K562 (cell line): Measurements from ENCODE around the gene CENPP. TPM values are rescaled to one million over a fixed set of nuclear protein-coding genes. Genes with fewer than 3 reads are reported as not detected.

Experiments used
- CLOCK ChIP-seq: fragments of 250-450 bp; sonication (Bioruptor Pico); IDR thresholded peaks from 2 replicates; pipeline ENCODE4 v1.4.0; 2020; ENCODE audit warnings: mild to moderate bottlenecking, moderate library complexity, borderline replicate concordance
- MXI1 ChIP-seq: IDR thresholded peaks from 2 replicates; pipeline ENCODE4 v1.6.1; 2011; ENCODE audit warnings: low read depth, mild to moderate bottlenecking, improper control_type of control experiment, low read length
- NR2C2 ChIP-seq, 2 experiments: fragments of 200-800 bp in 1 of 2; sonication (Bioruptor generic) in 1 of 2; sonication (generic) in 1 of 2; formaldehyde crosslinking in 1 of 2; IDR thresholded peaks; 2 replicates each; pipeline versions ENCODE4 v1.6.1 to v1.8.0; 2016 to 2022; ENCODE audit warnings: mild to moderate bottlenecking in 1 of 2, missing compliant biosample characterization in 1 of 2, missing genetic modification characterization in 1 of 2, missing genetic modification reagents in 1 of 2
- POLR2AphosphoS2 ChIP-seq: IDR thresholded peaks from 2 replicates; pipeline ENCODE4 v1.6.1; 2012; ENCODE audit warnings: low read length, improper control_type of control experiment
- RHOXF2B ChIP-seq: fragments of 250-450 bp; sonication (Bioruptor Pico); conservative IDR thresholded peaks from 2 replicates; pipeline ENCODE4 v1.5.1; 2021
- SIRT6 ChIP-seq: IDR thresholded peaks from one replicate; pipeline ENCODE4 v1.6.1; 2012; ENCODE audit warnings: low read depth, mild to moderate bottlenecking, control low read depth, inconsistent platforms, low read length, moderate library complexity
- SMARCC2 ChIP-seq: fragments of 450-650 bp; IDR thresholded peaks from 2 replicates; pipeline ENCODE4 v1.6.1; 2017; ENCODE audit warnings: antibody characterized with exemption, moderate library complexity, mild to moderate bottlenecking, low read depth
- YBX1 ChIP-seq: fragments of 450-650 bp; IDR thresholded peaks from 2 replicates; pipeline ENCODE4 v1.7.1; 2016; ENCODE audit warnings: mild to moderate bottlenecking
- ZNF583 ChIP-seq: fragments of 250-450 bp; sonication (Bioruptor Pico); IDR thresholded peaks from 2 replicates; pipeline ENCODE4 v1.4.0; 2020
- polyA plus RNA-seq, 8 experiments: library from polyadenylated mRNA; depleted of rRNA in 4 of 8; stranded (reverse) in 5 of 8; unstranded in 3 of 8; fragments of >200 nt; fragmentation: Nextera tagmentation in 2 of 8; fragmentation: Illumina TruSeq in 1 of 8; extraction: Ambion mirVana in 2 of 8; extraction: Trizol in 1 of 8; gene quantifications; 2 replicates each; pipeline versions ENCODE4 v1.2.1 to v1.2.3, GENCODE V29; 2011 to 2014; ENCODE audit warnings: inconsistent platforms in 1 of 8, missing spikeins in 1 of 8
- total RNA-seq, 7 experiments: library from RNA; depleted of rRNA in 6 of 7; stranded (reverse); fragments of >200 nt in 6 of 7; fragmentation: Illumina TruSeq in 2 of 7; extraction: Trizol in 2 of 7; gene quantifications; 2 replicates each; pipeline versions ENCODE4 v1.2.1 to v1.2.3, GENCODE V29; 2011 to 2021; ENCODE audit warnings: low replicate concordance in 1 of 7
- TF ChIP-seq, protein P1 (sequence below): fragments of 250-450 bp; sonication (Bioruptor Pico); IDR thresholded peaks from 2 replicates; pipeline ENCODE4 v1.8.0; 2021; ENCODE audit warnings: moderate library complexity, mild to moderate bottlenecking, inconsistent platforms
- TF ChIP-seq, protein P2 (sequence below): fragments of 250-450 bp; sonication (Bioruptor Pico); IDR thresholded peaks from 2 replicates; pipeline ENCODE4 v1.5.1; 2021; ENCODE audit warnings: mild to moderate bottlenecking
- TF ChIP-seq, protein P3 (sequence below): fragments of 250-450 bp; sonication (Bioruptor Pico); IDR thresholded peaks from 2 replicates; pipeline ENCODE4 v1.4.0; 2020; ENCODE audit warnings: borderline replicate concordance

The CENPP gene
- total and polyA plus RNA-seq, 9 of the 15 experiments (the other 6 are each of a cell fraction or from before 2014, with no cell fraction given): 8.0 to 28.5 (median 17.9) TPM

DNA sequence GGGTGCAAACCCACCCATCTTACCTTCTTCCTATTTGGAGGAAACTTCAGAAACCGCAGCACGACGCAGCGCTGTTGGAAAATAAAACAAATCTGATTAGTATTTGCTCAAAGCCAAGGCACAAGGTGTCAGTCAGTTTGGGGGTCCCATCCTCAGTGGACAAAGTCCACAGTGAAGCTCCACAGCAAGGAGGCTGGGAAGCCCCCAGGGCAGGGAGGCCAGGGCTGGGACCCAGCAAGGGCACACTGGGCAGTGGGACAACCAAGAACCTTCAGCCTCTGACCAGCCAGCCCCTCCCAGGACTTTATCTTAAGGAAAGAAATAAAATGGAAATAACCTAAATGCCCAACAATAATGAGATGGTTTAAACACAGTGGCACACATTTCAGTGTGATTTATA is 332.9 kb downstream of the CENPP start (continued):
- TF ChIP-seq, protein P1, sequence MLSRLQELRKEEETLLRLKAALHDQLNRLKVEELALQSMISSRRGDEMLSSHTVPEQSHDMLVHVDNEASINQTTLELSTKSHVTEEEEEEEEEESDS: no peak
- no peak for TF ChIP-seq MXI1
- TF ChIP-seq SIRT6: no peak
- TF ChIP-seq YBX1: no peak
- no peak for TF ChIP-seq NR2C2 (CRISPR knock-in tag; IDR thresholded peaks at IDR 0.05)
- no peak for TF ChIP-seq NR2C2 (tag; IDR thresholded peaks at IDR 0.05)
- no peak for TF ChIP-seq SMARCC2
- no peak for TF ChIP-seq CLOCK
- TF ChIP-seq, protein P2, sequence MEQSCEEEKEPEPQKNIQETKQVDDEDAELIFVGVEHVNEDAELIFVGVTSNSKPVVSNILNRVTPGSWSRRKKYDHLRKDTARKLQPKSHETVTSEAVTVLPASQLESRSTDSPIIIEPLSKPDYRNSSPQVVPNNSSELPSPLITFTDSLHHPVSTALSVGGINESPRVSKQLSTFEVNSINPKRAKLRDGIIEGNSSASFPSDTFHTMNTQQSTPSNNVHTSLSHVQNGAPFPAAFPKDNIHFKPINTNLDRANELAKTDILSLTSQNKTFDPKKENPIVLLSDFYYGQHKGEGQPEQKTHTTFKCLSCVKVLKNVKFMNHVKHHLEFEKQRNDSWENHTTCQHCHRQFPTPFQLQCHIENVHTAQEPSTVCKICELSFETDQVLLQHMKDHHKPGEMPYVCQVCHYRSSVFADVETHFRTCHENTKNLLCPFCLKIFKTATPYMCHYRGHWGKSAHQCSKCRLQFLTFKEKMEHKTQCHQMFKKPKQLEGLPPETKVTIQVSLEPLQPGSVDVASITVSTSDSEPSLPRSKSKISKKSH: no peak
- TF ChIP-seq, protein P3, sequence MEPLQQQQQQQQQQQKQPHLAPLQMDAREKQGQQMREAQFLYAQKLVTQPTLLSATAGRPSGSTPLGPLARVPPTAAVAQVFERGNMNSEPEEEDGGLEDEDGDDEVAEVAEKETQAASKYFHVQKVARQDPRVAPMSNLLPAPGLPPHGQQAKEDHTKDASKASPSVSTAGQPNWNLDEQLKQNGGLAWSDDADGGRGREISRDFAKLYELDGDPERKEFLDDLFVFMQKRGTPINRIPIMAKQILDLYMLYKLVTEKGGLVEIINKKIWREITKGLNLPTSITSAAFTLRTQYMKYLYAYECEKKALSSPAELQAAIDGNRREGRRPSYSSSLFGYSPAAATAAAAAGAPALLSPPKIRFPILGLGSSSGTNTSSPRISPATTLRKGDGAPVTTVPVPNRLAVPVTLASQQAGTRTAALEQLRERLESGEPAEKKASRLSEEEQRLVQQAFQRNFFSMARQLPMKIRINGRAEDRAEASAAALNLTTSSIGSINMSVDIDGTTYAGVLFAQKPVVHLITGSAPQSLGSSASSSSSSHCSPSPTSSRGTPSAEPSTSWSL (CRISPR knock-in tag): no peak
- TF ChIP-seq ZNF583 (CRISPR knock-in tag): no peak
- no peak for TF ChIP-seq RHOXF2B (CRISPR knock-in tag)
- TF ChIP-seq POLR2AphosphoS2: no peak
